SK-N-MC (cell line): Measurements from ENCODE around the gene UPK1A.

ENCODE experiments used
- DNase-seq: peaks from one replicate; pipeline ENCODE4 v3.0.0-alpha.2; 2011; ENCODE audit warnings: low read depth, low spot score
- H3K27ac ChIP-seq: fragments of 200-600 bp; sonication (generic); 2 replicates; pipeline ENCODE4 v1.5.1; 2016; ENCODE audit warnings: mixed run types
- H3K36me3 ChIP-seq: fragments of 200-600 bp; sonication (generic); 2 replicates; pipeline ENCODE4 v1.6.1; 2017; ENCODE audit warnings: antibody characterized with exemption, low read length, mixed read lengths; ENCODE audit not compliant: insufficient read depth
- H3K4me3 ChIP-seq: fragments of 200-600 bp; sonication (generic); 2 replicates; pipeline ENCODE4 v1.5.1; 2016
- H3K9ac ChIP-seq: fragments of 200-600 bp; sonication (generic); 2 replicates; pipeline ENCODE4 v1.8.0; 2017; ENCODE audit warnings: mixed run types, mixed read lengths; ENCODE audit not compliant: insufficient read length
- H3K9me3 ChIP-seq: fragments of 200-600 bp; sonication (generic); 2 replicates; pipeline ENCODE4 v1.6.1; 2017; ENCODE audit warnings: low read depth, mild to moderate bottlenecking, antibody characterized with exemption, low read length, moderate library complexity, mixed read lengths
- EZH2 ChIP-seq: fragments of 200-600 bp; sonication (generic); IDR thresholded peaks from one replicate; pipeline ENCODE4 v1.6.1; 2017; ENCODE audit warnings: antibody characterized with exemption
- FOXP2 ChIP-seq: optimal IDR thresholded peaks from 2 replicates; pipeline ENCODE3; 2011; ENCODE audit warnings: mild to moderate bottlenecking, moderate library complexity; ENCODE audit not compliant: insufficient read depth; ENCODE audit errors: extremely low read length, control extremely low read depth
- POLR2AphosphoS5 ChIP-seq: IDR thresholded peaks from 2 replicates; pipeline ENCODE4 v1.6.1; 2012; ENCODE audit warnings: mild to moderate bottlenecking, low read depth, low read length, borderline replicate concordance

Gene UPK1A

DNA sequence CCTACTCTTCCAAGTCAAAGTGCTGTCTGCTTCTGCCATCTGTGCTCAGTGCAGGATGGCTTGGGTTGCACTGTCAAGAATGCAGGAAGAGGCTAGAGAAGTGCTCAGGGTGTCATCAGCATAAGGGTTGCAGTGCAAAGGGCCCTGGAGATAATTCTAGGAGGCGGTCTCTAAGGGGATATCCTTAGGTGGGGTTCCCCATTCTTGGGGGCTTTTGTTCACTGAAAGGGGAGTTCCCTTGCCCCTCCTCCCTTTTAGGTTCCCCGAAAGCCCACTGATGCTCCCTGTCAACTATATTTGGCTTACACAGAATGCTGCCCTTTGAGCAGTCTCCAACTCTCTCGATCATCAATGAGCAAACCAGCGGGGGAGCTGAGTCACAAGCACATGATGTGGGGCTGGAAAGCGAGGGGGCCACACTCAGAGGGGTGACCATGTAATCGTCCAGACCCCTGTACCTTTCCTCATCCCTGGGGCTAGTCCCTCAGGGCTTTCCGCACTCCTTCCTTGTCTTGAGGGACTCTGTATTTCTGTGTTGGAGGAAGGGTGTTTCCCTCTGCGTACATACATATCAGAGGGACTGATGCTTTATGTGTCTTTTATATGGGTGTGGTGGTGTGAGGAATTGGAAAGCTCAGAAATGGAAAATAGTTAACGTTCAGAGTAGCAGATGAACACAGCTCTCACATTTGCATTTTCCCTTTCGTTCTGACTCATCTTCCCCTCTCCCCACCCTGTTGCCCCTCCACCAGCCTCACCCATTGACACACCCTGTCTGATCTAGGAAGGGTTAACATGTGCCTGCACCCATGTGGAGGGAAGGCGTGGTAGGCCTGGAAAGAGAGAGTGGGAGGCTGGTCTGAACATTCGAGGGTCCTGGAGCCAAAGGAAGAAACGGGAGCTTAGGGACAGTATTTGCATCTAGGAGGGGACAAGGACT lies 44.7 kb downstream of the UPK1A start:
- no peak overlapping the region for H3K9ac ChIP-seq
- H3K4me3 ChIP-seq, result no peak overlapping the region
- no peak overlapping the region for H3K27ac ChIP-seq
- no peaks in the 10 kb centered on the region for H3K9me3 ChIP-seq
- H3K36me3 ChIP-seq, result no peaks in the 10 kb centered on the region
- no peak for TF ChIP-seq EZH2
- no peak for DNase-seq

DNA sequence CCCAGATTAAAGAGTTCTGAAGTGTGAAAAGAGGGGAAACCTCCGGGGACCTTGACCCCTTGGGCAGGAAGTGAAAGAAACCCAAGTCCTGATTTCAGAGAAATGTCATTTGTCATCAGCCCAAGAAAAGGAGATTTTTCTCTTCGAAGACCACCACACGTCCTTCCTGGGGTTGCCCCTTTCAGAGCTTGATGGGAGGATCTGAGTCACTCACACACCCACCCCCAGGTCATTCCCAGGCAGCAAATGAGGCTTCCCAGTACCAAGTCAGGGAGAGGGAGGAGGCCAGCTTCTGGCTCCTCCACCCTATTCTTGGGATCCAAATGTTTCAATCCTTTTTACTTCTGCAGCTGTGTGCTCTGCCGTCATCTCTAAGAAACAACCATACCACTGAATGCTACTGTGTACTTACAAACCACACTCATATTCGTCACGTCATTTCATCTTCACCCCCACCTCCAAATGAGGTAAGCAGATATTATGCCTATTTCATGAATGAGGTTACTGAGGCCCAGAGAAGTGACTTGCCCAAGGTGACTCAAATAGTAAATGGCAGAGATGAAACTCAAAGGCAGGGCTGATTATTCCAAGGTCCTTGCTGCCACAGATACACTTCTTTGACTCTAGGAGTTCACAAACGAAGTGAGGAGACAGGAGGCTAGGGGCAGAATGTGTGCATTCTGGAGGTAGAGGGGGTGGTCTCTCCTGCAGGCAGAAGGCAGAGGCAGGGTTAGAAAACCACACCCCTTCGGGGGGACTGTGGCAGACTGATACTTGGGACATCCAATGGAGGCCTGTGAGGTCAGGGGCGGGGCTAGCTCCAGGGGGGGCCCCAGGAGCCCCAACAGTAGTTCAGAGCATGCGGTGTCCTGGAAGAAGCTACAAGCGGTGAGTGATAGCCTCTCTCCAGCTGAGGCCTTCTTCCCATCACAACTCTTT lies 46.5 kb downstream of the UPK1A start:
- Histone ChIP-seq H3K4me3 (no peak overlapping the region), H3K27ac (no peak overlapping the region), H3K9ac (no peak overlapping the region), H3K36me3 (no peaks in the 10 kb centered on the region), H3K9me3 (no peaks in the 10 kb centered on the region)
- no peak for DNase-seq
- no peak for TF ChIP-seq FOXP2
- TF ChIP-seq EZH2, result no peak
- no peak for TF ChIP-seq POLR2AphosphoS5

DNA sequence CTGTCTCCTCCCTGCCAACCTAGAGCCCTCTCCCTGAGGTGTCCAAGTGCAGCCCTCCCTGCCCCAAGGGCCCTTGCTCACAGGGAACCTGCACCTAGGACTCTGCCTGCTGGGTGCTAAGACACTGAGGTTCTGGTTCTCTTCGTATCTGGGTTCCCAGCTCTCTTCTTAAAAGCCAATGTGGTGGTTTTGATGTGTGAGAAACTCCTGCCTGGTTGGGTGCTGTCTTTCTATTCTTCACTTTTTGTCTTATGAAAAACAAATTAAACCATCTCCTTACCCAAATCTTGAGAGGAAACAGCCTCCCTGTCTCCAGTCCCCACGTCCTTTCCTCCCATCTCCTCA lies 47.2 kb downstream of the UPK1A start:
- TF ChIP-seq FOXP2 (no peak), EZH2 (no peak), POLR2AphosphoS5 (no peak)
- no peaks in the 10 kb centered on the region for H3K9me3 ChIP-seq
- no peak for DNase-seq

DNA sequence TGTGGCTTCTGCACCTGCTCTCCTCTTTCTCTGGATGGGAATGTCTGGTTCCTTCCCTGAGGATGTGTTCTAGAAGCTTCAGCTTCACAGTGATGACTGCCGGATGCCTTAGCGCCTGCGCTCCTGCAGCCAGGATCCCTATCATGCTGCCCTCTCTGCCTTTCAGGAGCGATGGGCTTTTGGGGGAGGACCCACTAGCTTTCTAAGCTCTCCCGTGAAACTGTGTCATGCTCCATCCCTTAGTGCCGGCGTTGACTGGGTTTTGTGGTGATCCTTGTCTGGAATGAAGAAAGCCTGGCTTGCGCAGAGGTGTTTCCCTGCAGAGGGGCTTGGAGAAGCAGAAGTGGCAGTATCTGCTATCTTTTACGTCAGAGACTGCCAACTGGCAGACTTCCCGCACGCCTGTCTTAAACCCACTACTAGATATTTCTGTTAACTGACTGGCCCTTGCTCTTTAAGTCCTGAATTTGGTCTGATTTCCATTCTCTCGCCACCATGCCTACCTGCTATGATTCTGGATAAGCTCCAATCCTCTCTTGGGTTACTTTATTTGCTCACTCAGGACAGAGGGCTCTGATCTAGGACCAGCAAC lies 47.7 kb downstream of the UPK1A start:
- TF ChIP-seq EZH2 (no peak), POLR2AphosphoS5 (no peak), FOXP2 (no peak)
- Histone ChIP-seq H3K36me3 (no peaks in the 10 kb centered on the region), H3K4me3 (no peak overlapping the region), H3K9me3 (no peaks in the 10 kb centered on the region), H3K9ac (no peak overlapping the region), H3K27ac (no peak overlapping the region)
- no peak for DNase-seq

More for the DNA sequence above, 47.2 kb downstream of the UPK1A start:
- Histone ChIP-seq H3K9ac (no peak overlapping the region), H3K36me3 (no peaks in the 10 kb centered on the region), H3K4me3 (no peak overlapping the region), H3K27ac (no peak overlapping the region)

DNA sequence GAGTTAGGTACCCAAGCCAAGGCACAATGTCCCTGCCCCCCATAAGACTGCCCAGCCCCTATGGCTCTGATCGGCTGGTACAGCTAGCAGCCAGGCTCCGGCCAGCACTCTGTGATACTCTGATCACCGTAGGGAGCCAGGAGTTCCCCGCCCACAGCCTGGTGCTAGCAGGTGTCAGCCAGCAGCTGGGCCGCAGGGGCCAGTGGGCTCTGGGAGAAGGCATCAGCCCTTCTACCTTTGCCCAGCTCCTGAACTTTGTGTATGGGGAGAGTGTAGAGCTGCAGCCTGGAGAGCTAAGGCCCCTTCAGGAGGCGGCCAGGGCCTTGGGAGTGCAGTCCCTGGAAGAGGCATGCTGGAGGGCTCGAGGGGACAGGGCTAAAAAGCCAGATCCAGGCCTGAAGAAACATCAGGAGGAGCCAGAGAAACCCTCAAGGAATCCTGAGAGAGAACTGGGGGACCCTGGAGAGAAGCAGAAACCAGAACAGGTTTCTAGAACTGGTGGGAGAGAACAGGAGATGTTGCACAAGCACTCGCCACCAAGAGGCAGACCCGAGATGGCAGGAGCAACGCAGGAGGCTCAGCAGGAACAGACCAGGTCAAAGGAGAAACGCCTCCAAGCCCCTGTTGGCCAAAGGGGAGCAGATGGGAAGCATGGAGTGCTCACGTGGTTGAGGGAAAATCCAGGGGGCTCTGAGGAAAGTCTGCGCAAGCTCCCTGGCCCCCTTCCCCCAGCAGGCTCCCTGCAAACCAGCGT lies 48.5 kb downstream of the UPK1A start:
- H3K9me3 ChIP-seq, result no peaks in the 10 kb centered on the region
- no peak overlapping the region for H3K9ac ChIP-seq
- H3K27ac ChIP-seq, result no peak overlapping the region
- peaks cover 3% of the 10 kb centered on the region; the same call in 1 of the 2 replicates for H3K36me3 ChIP-seq
- DNase-seq, result no peak
- no peak overlapping the region for H3K4me3 ChIP-seq
- no peak for TF ChIP-seq POLR2AphosphoS5
- TF ChIP-seq EZH2, result no peak

DNA sequence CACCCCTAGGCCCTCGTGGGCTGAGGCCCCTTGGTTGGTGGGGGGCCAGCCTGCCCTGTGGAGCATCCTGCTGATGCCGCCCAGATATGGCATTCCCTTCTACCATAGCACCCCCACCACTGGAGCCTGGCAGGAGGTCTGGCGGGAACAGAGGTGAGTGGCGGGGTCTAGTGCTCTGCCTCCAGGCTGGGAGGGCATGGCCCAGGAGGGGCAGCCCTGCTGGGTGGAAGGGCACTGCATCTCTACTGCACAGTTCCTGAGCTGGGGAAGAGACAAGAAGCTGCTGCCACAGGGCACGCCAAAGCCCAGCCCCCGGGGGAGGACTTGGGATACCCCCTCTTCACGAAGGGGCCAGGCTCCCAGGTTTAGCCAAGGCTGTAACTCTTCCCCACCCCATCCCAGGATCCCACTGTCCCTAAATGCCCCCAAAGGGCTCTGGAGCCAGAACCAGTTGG lies 49.1 kb downstream of the UPK1A start:
- Histone ChIP-seq H3K27ac (no peak overlapping the region), H3K9ac (no peak overlapping the region), H3K36me3 (peaks cover 7% of the 10 kb centered on the region; the same call in 1 of the 2 replicates), H3K4me3 (no peak overlapping the region), H3K9me3 (no peaks in the 10 kb centered on the region)
- no peak for DNase-seq
- TF ChIP-seq FOXP2 (no peak), EZH2 (no peak), POLR2AphosphoS5 (no peak)

DNA sequence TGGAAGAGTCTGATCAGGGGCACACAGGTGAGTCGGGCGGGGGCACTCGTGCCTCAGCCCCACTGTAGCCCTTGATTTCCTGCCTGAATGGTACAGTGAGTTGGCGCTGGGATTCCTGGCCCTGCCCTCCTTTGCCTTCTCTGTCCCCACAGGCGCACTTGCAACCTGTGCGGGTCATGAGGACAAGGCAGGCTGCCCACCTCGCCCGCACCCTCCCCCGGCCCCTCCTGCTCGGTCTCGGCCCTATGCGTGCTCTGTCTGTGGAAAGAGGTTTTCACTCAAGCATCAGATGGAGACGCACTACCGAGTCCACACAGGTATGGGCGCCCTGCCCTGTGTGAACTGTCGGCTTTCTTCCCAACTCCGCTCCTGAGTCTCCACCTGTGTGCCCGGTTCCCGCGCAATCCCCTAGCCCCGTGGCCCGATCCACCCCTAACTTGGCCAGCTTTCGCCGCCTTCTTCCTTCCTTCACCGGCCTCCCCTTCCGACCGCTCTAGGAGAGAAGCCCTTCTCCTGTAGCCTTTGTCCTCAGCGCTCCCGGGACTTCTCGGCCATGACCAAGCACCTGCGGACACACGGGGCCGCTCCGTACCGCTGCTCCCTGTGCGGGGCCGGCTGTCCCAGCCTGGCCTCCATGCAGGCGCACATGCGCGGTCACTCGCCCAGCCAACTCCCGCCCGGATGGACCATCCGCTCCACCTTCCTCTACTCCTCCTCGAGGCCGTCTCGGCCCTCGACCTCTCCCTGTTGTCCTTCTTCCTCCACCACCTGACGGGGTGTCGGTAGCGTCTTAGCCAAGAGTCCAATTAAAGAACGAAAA lies 49.9 kb downstream of the UPK1A start:
- Histone ChIP-seq H3K9ac (no peak overlapping the region), H3K9me3 (no peaks in the 10 kb centered on the region), H3K27ac (no peak overlapping the region), H3K4me3 (peak overlapping the region; percentile 93), H3K36me3 (peaks cover 7% of the 10 kb centered on the region; the same call in 1 of the 2 replicates)
- TF ChIP-seq FOXP2, result no peak
- no peak for TF ChIP-seq EZH2
- no peak for TF ChIP-seq POLR2AphosphoS5
- no peak for DNase-seq
